ENCODE results near the gene NSFL1C.
"Not testable (repeated sequence)": the region's sequence is repeated elsewhere in the genome, so short reads cannot be mapped to it uniquely, and the experiment has no call there.

DNA sequence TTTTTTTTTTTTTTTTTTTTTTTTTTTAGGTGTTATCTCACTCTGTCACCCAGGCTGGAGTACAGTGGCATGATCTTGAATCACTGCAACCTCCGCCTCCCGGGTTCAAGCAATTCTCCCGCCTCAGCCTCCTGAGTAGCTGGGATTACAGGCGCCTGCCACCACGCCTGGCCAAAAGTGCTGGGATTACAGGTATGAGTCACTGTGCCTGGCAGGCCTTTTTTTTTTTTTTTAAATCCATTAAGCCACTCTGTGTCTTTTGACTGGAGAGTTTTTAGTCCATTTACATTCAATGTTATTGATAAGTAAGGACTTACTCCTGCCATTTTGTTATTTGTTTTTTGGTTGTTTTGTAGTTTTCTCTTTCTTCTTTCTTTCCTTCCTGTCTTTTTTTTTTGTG, 30.7 kb upstream of the NSFL1C start:
- TF ChIP-seq CTCF, POLR2A (IDR thresholded peaks at IDR 0.05): not testable (repeated sequence)
